Activated CD8-positive, alpha-beta memory T cell treated with anti-CD3 and anti-CD28 coated beads, Interleukin-2, amount 50 U/mL, for 1 hour (primary cell): ENCODE measurements around the gene GPR39.
"Not testable (repeated sequence)": the region's sequence is repeated elsewhere in the genome, so short reads cannot be mapped to it uniquely, and the experiment has no call there.

Source experiments
- DNase-seq: peaks from one replicate; pipeline ENCODE4 v3.0.0-alpha.2; 2020; ENCODE audit errors: extremely low read depth

Gene GPR39

GRCh38 chr2:132496555-132496954 lies 80.0 kb downstream of the GPR39 start:
- no peak for DNase-seq

- no peak for DNase-seq
Observed at GRCh38 chr2:132497591-132497990, 81.0 kb downstream of the GPR39 start.

GRCh38 chr2:132503701-132504100 lies 87.1 kb downstream of the GPR39 start:
- DNase-seq, result no peak

- no peak for DNase-seq
Observed at GRCh38 chr2:132515010-132515409, 98.4 kb downstream of the GPR39 start.

GRCh38 chr2:132517386-132517785 lies 100.8 kb downstream of the GPR39 start:
- no peak for DNase-seq

- DNase-seq, result no peak
Observed at GRCh38 chr2:132518302-132518701, 101.7 kb downstream of the GPR39 start.

GRCh38 chr2:132519566-132519965 lies 103.0 kb downstream of the GPR39 start:
- no peak for DNase-seq

- DNase-seq, result no peak
Observed at GRCh38 chr2:132521341-132521740, 104.7 kb downstream of the GPR39 start.

- no peak for DNase-seq
Observed at GRCh38 chr2:132522901-132523300, 106.3 kb downstream of the GPR39 start.

- DNase-seq, result not testable (repeated sequence)
Observed at GRCh38 chr2:132537061-132537460, 120.5 kb downstream of the GPR39 start.

- no peak for DNase-seq
Observed at GRCh38 chr2:132538331-132538855, 121.8 kb downstream of the GPR39 start.

- DNase-seq, result no peak
Observed at GRCh38 chr2:132540166-132540565, 123.6 kb downstream of the GPR39 start.

GRCh38 chr2:132542953-132543569 lies 126.5 kb downstream of the GPR39 start:
- no peak for DNase-seq

GRCh38 chr2:132544006-132544630 lies 127.5 kb downstream of the GPR39 start:
- no peak for DNase-seq

GRCh38 chr2:132547090-132547687 lies 130.6 kb downstream of the GPR39 start:
- no peak for DNase-seq

- DNase-seq, result no peak
Observed at GRCh38 chr2:132549935-132550670, 133.5 kb downstream of the GPR39 start.

- no peak for DNase-seq
Observed at GRCh38 chr2:132550946-132551345, 134.3 kb downstream of the GPR39 start.

- DNase-seq, result no peak
Observed at GRCh38 chr2:132557694-132558093, 141.1 kb downstream of the GPR39 start.

- no peak for DNase-seq
Observed at GRCh38 chr2:132559326-132559725, 142.7 kb downstream of the GPR39 start.

- no peak for DNase-seq
Observed at GRCh38 chr2:132559921-132560320, 143.3 kb downstream of the GPR39 start.

GRCh38 chr2:132560562-132560961 lies 144.0 kb downstream of the GPR39 start:
- DNase-seq, result no peak

- no peak for DNase-seq
Observed at GRCh38 chr2:132562245-132562644, 145.6 kb downstream of the GPR39 start.
